Smooth muscle cell (in vitro differentiated cells): ENCODE data around the gene EFCAB8. TPM values are rescaled to one million over a fixed set of nuclear protein-coding genes. Genes with fewer than 3 reads are reported as not detected.

Experiments
- DNase-seq: peaks from one replicate; lab custom pipeline; 2025; ENCODE audit not compliant: unreplicated experiment; lab: John Stamatoyannopoulos, UW
- H2AFZ ChIP-seq: fragments of 200-600 bp; sonication (generic); 2 replicates; pipeline ENCODE4 v1.6.0; 2016; ENCODE audit warnings: antibody characterized with exemption, low read depth, mild to moderate bottlenecking
- H3F3A ChIP-seq: fragments of 200-600 bp; sonication (generic); 2 replicates; pipeline ENCODE4 v1.6.0; 2017; ENCODE audit warnings: antibody characterized with exemption, low read depth
- H3K27ac ChIP-seq: fragments of 200-600 bp; sonication (generic); 2 replicates; pipeline ENCODE4 v1.5.1; 2016; ENCODE audit warnings: low read depth, mild to moderate bottlenecking
- H3K27me3 ChIP-seq: fragments of 200-600 bp; sonication (generic); 2 replicates; pipeline ENCODE4 v1.6.1; 2016; ENCODE audit warnings: low read depth, mild to moderate bottlenecking
- H3K36me3 ChIP-seq: fragments of 200-600 bp; sonication (generic); 2 replicates; pipeline ENCODE4 v1.5.1; 2016; ENCODE audit warnings: low read depth
- H3K4me1 ChIP-seq: fragments of 200-600 bp; sonication (generic); 2 replicates; pipeline ENCODE4 v1.5.1; 2016; ENCODE audit warnings: low read depth
- H3K4me2 ChIP-seq: fragments of 200-600 bp; sonication (generic); 2 replicates; pipeline ENCODE4 v1.6.0; 2016; ENCODE audit warnings: mild to moderate bottlenecking
- H3K4me3 ChIP-seq: fragments of 200-600 bp; sonication (generic); 2 replicates; pipeline ENCODE4 v1.5.1; 2016; ENCODE audit warnings: mild to moderate bottlenecking
- H3K79me2 ChIP-seq: fragments of 200-600 bp; sonication (generic); 2 replicates; pipeline ENCODE4 v1.6.0; 2016; ENCODE audit warnings: low read depth, mild to moderate bottlenecking
- H3K9ac ChIP-seq: fragments of 200-600 bp; sonication (generic); 2 replicates; pipeline ENCODE4 v1.6.0; 2016; ENCODE audit warnings: low read depth
- H3K9me3 ChIP-seq: fragments of 200-600 bp; sonication (generic); replicated peaks from 2 replicates; pipeline ENCODE4 v1.5.1; 2016; ENCODE audit warnings: low read depth
- H4K20me1 ChIP-seq: fragments of 200-600 bp; sonication (generic); 2 replicates; pipeline ENCODE4 v1.6.0; 2016; ENCODE audit warnings: low read depth
- WGBS: methylation state at CpG from one replicate; pipeline ENCODE4 v1.1.7; 2016; ENCODE audit warnings: low lambda C conversion rate; 5-methylcytosine and 5-hydroxymethylcytosine counted together
- polyA plus RNA-seq: library from polyadenylated mRNA; unstranded; fragments of >200 nt; fragmentation: Nextera tagmentation; extraction: Ambion mirVana; gene quantifications from 2 replicates; pipeline ENCODE4 v1.2.1, GENCODE V29; 2016
- total RNA-seq: library from RNA; depleted of rRNA; stranded (reverse); fragments of >200 nt; gene quantifications from 2 replicates; pipeline ENCODE4 v1.2.3, GENCODE V29; 2014
- TF ChIP-seq, protein P1 (sequence below): fragments of 200-600 bp; sonication (generic); IDR thresholded peaks from 2 replicates; pipeline ENCODE4 v1.5.1; 2017; ENCODE audit warnings: borderline replicate concordance, mild to moderate bottlenecking, antibody characterized with exemption; ENCODE audit not compliant: insufficient read depth, poor library complexity, severe bottlenecking

EFCAB8 gene
- total and polyA plus RNA-seq, 2 experiments from 2014 or later, result 0.25 to 1.7 TPM

DNA sequence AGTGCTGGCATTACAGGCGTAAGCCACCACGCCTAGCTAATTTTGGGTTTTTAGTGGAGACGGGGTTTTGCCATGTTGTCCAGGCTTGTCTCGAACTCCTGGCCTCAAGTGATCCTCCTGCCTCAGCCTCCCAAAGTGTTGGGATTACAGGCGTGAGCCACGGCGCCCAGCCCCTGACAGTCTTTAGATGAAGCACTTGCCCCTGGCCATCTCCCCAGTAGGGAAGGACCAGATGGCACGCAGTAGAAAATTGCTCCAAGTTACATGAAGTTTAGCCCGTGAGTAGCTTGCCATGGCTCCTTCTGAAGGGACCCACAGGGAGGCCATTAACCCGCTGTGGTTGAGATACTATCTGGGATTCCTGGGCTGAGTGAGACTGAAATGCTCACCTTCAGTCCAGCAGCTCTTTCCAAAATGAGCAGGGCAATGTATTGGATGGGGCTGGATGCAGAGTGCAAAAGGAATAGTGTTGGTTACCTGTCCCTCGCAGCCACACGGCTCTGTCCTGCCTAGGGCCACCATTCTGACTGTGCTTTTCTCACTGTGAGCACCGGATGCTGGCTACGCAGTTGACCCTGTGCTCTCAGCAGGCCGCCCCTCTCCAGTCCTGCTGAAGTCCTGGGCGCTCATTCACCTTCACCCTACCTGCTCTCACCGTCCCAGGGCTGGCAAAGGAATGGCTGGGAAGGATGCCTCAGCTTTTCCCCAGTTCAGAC is 66.9 kb downstream of the EFCAB8 start:
- H3K36me3 ChIP-seq, result no peaks in the 10 kb centered on the region
- TF ChIP-seq, protein P1, sequence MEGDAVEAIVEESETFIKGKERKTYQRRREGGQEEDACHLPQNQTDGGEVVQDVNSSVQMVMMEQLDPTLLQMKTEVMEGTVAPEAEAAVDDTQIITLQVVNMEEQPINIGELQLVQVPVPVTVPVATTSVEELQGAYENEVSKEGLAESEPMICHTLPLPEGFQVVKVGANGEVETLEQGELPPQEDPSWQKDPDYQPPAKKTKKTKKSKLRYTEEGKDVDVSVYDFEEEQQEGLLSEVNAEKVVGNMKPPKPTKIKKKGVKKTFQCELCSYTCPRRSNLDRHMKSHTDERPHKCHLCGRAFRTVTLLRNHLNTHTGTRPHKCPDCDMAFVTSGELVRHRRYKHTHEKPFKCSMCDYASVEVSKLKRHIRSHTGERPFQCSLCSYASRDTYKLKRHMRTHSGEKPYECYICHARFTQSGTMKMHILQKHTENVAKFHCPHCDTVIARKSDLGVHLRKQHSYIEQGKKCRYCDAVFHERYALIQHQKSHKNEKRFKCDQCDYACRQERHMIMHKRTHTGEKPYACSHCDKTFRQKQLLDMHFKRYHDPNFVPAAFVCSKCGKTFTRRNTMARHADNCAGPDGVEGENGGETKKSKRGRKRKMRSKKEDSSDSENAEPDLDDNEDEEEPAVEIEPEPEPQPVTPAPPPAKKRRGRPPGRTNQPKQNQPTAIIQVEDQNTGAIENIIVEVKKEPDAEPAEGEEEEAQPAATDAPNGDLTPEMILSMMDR, result no peak
- WGBS, result 87% methylated on average over 17 of the region's 17 CpGs
- no peaks in the 10 kb centered on the region for H3K27me3 ChIP-seq
- no peaks in the 10 kb centered on the region for H3K9me3 ChIP-seq
- H3K9ac ChIP-seq, result no peak overlapping the region
- H2AFZ ChIP-seq, result no peak overlapping the region
- no peak overlapping the region for H3K4me2 ChIP-seq
- H3K27ac ChIP-seq, result no peak overlapping the region
- H3F3A ChIP-seq, result no peaks in the 10 kb centered on the region
- no peak overlapping the region for H3K4me3 ChIP-seq
- no peaks in the 10 kb centered on the region for H3K4me1 ChIP-seq
- no peak for DNase-seq
- no peaks in the 10 kb centered on the region for H4K20me1 ChIP-seq
- no peaks in the 10 kb centered on the region for H3K79me2 ChIP-seq

DNA sequence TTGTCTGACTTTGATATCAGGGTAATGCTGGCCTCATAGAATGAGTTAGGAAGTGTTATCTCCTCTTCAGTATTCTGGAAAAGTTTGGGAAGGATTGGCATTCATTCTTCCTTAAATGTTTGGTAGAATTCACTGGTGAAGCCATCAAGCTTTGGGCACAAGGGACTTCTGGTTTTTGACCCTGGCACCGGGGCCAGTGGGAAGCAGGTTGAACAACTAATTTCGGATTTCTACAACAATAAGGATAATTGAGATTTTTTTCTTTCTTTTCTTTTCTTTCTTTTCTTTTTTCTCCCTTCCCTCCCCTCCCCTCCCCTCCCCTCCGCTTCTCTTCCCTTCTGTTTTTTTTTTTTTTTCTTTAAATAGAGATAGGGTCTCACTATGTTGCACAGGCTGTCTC is 70.4 kb downstream of the EFCAB8 start:
- H3K27ac ChIP-seq, result no peak overlapping the region
- H2AFZ ChIP-seq, result no peak overlapping the region
- no peaks in the 10 kb centered on the region for H4K20me1 ChIP-seq
- TF ChIP-seq, protein P1, result no peak
- no peaks in the 10 kb centered on the region for H3K36me3 ChIP-seq
- no peaks in the 10 kb centered on the region for H3K4me1 ChIP-seq
- H3K4me2 ChIP-seq, result no peak overlapping the region
- 88% methylated on average over 3 of the region's 3 CpGs for WGBS
- DNase-seq, result no peak
- H3K4me3 ChIP-seq, result no peak overlapping the region
- no peaks in the 10 kb centered on the region for H3K9me3 ChIP-seq
- no peak overlapping the region for H3K9ac ChIP-seq
- H3K79me2 ChIP-seq, result no peaks in the 10 kb centered on the region
- no peaks in the 10 kb centered on the region for H3K27me3 ChIP-seq
- H3F3A ChIP-seq, result no peaks in the 10 kb centered on the region

DNA sequence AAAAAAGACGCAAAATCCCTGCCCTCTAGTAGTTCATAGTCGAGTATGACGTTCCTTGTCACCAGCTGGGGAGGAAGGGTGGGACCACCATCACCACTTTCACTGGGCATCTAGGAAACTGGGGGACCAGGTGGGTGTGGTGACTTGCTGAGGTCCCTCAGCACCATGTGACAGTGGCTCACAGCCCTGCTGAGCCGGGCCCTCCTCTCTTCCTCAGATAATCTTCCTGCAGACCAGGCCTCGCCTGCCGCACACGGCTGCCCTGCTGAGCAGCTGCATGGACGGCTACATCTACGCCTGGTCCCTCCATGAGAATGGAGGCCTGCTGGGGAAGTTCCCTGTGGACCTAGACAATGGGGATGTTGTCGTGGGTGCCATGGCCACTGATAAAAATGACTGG is 71.5 kb downstream of the EFCAB8 start:
- Histone ChIP-seq H3K79me2 (no peaks in the 10 kb centered on the region), H3K4me2 (no peak overlapping the region), H3F3A (no peaks in the 10 kb centered on the region), H4K20me1 (no peaks in the 10 kb centered on the region), H3K9me3 (no peaks in the 10 kb centered on the region), H3K27me3 (no peaks in the 10 kb centered on the region), H3K36me3 (no peaks in the 10 kb centered on the region), H3K27ac (no peak overlapping the region), H3K9ac (no peak overlapping the region), H3K4me3 (no peak overlapping the region), H3K4me1 (no peaks in the 10 kb centered on the region), H2AFZ (no peak overlapping the region)
- TF ChIP-seq, protein P1, result no peak
- DNase-seq, result no peak
- 91% methylated on average over 10 of the region's 10 CpGs for whole genome bisulfite sequencing

DNA sequence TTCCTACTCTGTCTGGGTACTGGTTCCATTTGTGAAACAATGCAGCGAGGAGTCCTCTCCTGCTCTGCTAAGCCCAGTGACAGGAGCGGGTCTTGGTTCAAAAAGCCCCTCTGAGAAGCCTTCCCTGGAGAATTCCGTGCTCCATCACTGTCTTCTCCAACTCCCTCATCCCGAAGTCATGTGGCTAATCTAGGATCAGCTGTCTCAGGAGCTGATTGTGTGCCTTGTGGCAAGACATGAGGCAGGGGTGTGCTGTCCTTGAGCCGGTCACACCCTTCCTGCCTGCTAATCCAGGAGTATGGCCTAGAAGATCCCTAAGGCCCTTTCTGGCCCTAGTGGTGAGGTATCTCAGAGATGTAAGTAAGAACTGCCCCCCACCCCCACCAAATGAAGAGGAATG is 72.0 kb downstream of the EFCAB8 start:
- H3K4me2 ChIP-seq, result no peak overlapping the region
- H3K4me1 ChIP-seq, result no peaks in the 10 kb centered on the region
- no peaks in the 10 kb centered on the region for H4K20me1 ChIP-seq
- 82% methylated on average over 5 of the region's 5 CpGs for WGBS
- no peaks in the 10 kb centered on the region for H3F3A ChIP-seq
- H3K79me2 ChIP-seq, result no peaks in the 10 kb centered on the region
- H3K9ac ChIP-seq, result no peak overlapping the region
- H3K27me3 ChIP-seq, result no peaks in the 10 kb centered on the region
- H2AFZ ChIP-seq, result no peak overlapping the region
- no peaks in the 10 kb centered on the region for H3K36me3 ChIP-seq
- H3K27ac ChIP-seq, result no peak overlapping the region
- no peaks in the 10 kb centered on the region for H3K9me3 ChIP-seq
- no peak for DNase-seq
- TF ChIP-seq, protein P1, result no peak
- no peak overlapping the region for H3K4me3 ChIP-seq
